B cell (primary cell): ENCODE results near the gene GIPC1.

Source experiments
- EZH2 ChIP-seq: IDR thresholded peaks from 2 replicates; pipeline ENCODE4 v1.6.1; 2012; ENCODE audit warnings: borderline replicate concordance, low read depth, mild to moderate bottlenecking, moderate library complexity, low read length; ENCODE audit not compliant: insufficient read depth, poor library complexity, severe bottlenecking
- TF ChIP-seq, protein P1 (sequence below): fragments of 200-600 bp; IDR thresholded peaks from one replicate; pipeline ENCODE4 v1.8.0; 2022; ENCODE audit warnings: antibody characterized with exemption, mild to moderate bottlenecking

DNA sequence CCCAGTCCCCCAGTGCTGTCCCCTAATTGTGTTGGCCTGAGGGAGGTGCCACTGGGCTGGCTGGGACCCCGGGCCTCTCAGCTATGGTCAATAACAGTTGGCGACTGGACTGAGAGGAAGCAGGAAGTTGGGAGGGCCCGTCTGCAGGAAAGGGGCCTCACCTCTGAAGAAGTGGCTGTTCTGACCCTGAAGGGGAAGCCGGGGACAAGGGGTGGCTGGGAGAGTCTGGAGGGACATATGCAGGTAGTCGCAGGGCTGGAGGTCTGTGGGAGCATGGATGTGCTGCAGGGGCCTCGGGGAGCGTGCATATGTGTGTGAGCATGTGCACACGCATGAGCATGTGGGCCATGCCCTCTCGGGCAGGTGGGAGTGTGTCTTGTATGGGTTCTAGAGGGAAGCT is 56.9 kb downstream of the GIPC1 start:
- TF ChIP-seq, protein P1, sequence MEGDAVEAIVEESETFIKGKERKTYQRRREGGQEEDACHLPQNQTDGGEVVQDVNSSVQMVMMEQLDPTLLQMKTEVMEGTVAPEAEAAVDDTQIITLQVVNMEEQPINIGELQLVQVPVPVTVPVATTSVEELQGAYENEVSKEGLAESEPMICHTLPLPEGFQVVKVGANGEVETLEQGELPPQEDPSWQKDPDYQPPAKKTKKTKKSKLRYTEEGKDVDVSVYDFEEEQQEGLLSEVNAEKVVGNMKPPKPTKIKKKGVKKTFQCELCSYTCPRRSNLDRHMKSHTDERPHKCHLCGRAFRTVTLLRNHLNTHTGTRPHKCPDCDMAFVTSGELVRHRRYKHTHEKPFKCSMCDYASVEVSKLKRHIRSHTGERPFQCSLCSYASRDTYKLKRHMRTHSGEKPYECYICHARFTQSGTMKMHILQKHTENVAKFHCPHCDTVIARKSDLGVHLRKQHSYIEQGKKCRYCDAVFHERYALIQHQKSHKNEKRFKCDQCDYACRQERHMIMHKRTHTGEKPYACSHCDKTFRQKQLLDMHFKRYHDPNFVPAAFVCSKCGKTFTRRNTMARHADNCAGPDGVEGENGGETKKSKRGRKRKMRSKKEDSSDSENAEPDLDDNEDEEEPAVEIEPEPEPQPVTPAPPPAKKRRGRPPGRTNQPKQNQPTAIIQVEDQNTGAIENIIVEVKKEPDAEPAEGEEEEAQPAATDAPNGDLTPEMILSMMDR, result no peak
- TF ChIP-seq EZH2, result no peak
